Mesenchymal stem cell (in vitro differentiated cells and primary cell): Measurements from ENCODE around the gene AMMECR1. TPM values are rescaled to one million over a fixed set of nuclear protein-coding genes. Genes with fewer than 3 reads are reported as not detected.
A peak's percentile ranks its signal among the peaks of the same experiment; 100 is the strongest.

Source experiments
- DNase-seq: peaks from one replicate; pipeline ENCODE4 v3.0.0-alpha.2; 2013
- H2AFZ ChIP-seq: one replicate; pipeline ENCODE4 v1.6.1; 2013; ENCODE audit warnings: low read depth, mild to moderate bottlenecking, control low read depth, inconsistent platforms, low read length, moderate library complexity
- H2AK5ac ChIP-seq: 2 replicates; pipeline ENCODE4 v1.6.1; 2013; ENCODE audit warnings: low read length, moderate library complexity, mild to moderate bottlenecking, inconsistent platforms; ENCODE audit not compliant: severe bottlenecking
- H2BK120ac ChIP-seq: one replicate; pipeline ENCODE4 v1.6.1; 2013; ENCODE audit warnings: low read depth, mild to moderate bottlenecking, inconsistent platforms, low read length, moderate library complexity
- H2BK12ac ChIP-seq, 2 experiments: one replicate each; pipeline ENCODE4 v1.6.1; 2013; ENCODE audit warnings: inconsistent platforms in 2 of 2, low read length in 2 of 2, mild to moderate bottlenecking in 2 of 2, moderate library complexity in 2 of 2, control low read depth in 1 of 2
- H2BK15ac ChIP-seq: one replicate; pipeline ENCODE4 v1.6.1; 2013; ENCODE audit warnings: mild to moderate bottlenecking, low read depth, inconsistent platforms; ENCODE audit not compliant: poor library complexity, severe bottlenecking
- H2BK5ac ChIP-seq: 2 replicates; pipeline ENCODE4 v1.6.1; 2013; ENCODE audit warnings: low read depth, mild to moderate bottlenecking, low read length, control low read depth, inconsistent platforms; ENCODE audit not compliant: poor library complexity, severe bottlenecking
- H3K14ac ChIP-seq, 2 experiments: one replicate each; pipeline ENCODE4 v1.6.1; 2013; ENCODE audit warnings: inconsistent platforms in 2 of 2, low read length in 2 of 2, control low read depth in 1 of 2, mild to moderate bottlenecking in 1 of 2, moderate library complexity in 1 of 2
- H3K18ac ChIP-seq, 2 experiments: one replicate each; pipeline ENCODE4 v1.6.1; 2013; ENCODE audit warnings: inconsistent platforms in 2 of 2, low read length in 2 of 2, control low read depth in 1 of 2, low read depth in 1 of 2, mild to moderate bottlenecking in 1 of 2
- H3K23ac ChIP-seq, 2 experiments: one replicate each; pipeline ENCODE4 v1.6.1; 2013; ENCODE audit warnings: inconsistent platforms in 2 of 2, low read length in 2 of 2, mild to moderate bottlenecking in 2 of 2, moderate library complexity in 2 of 2, control low read depth in 1 of 2
- H3K27ac ChIP-seq: 2 replicates; pipeline ENCODE4 v1.5.1; 2013; ENCODE audit warnings: mild to moderate bottlenecking, moderate library complexity, low read length, control low read depth, inconsistent platforms; ENCODE audit not compliant: poor library complexity, severe bottlenecking
- H3K27me3 ChIP-seq, 2 experiments: 2 replicates each; pipeline versions ENCODE4 v1.6.1 to v1.7.0; 2013; ENCODE audit warnings: low read length in 2 of 2, mild to moderate bottlenecking in 2 of 2, moderate library complexity in 2 of 2, control low read depth in 1 of 2, inconsistent platforms in 1 of 2; ENCODE audit not compliant: control insufficient read depth in 1 of 2, insufficient read depth in 1 of 2
- H3K36me3 ChIP-seq, 2 experiments: 2 replicates each; pipeline versions ENCODE4 v1.6.1 to v1.7.0; 2013; ENCODE audit warnings: low read length in 2 of 2, control low read depth in 1 of 2, inconsistent platforms in 1 of 2, low read depth in 1 of 2, mild to moderate bottlenecking in 1 of 2; ENCODE audit not compliant: insufficient read depth in 2 of 2, control insufficient read depth in 1 of 2
- H3K4ac ChIP-seq, 2 experiments: one replicate each; pipeline ENCODE4 v1.6.1; 2013; ENCODE audit warnings: inconsistent platforms in 2 of 2, low read length in 2 of 2, mild to moderate bottlenecking in 2 of 2, moderate library complexity in 2 of 2, control low read depth in 1 of 2, low read depth in 1 of 2
- H3K4me1 ChIP-seq: 2 replicates; pipeline ENCODE4 v1.6.1; 2013; ENCODE audit warnings: low read depth, low read length, control low read depth; ENCODE audit not compliant: control insufficient read depth, insufficient read depth
- H3K4me2 ChIP-seq: 2 replicates; pipeline ENCODE4 v1.6.1; 2013; ENCODE audit warnings: low read length, mild to moderate bottlenecking, inconsistent platforms; ENCODE audit not compliant: poor library complexity, severe bottlenecking
- H3K4me3 ChIP-seq, 2 experiments: 2 replicates each; pipeline versions ENCODE4 v1.5.1 to v1.7.0; 2013; ENCODE audit warnings: low read length in 2 of 2, mild to moderate bottlenecking in 2 of 2, control low read depth in 1 of 2, low read depth in 1 of 2; ENCODE audit not compliant: insufficient read depth in 1 of 2
- H3K79me1 ChIP-seq: replicated peaks from 2 replicates; pipeline ENCODE4 v1.6.1; 2013; ENCODE audit warnings: mild to moderate bottlenecking, control low read depth, low read length, inconsistent platforms; ENCODE audit not compliant: poor library complexity, severe bottlenecking
- H3K9ac ChIP-seq: 2 replicates; pipeline ENCODE4 v1.7.0; 2013; ENCODE audit warnings: mild to moderate bottlenecking, low read length, moderate library complexity
- H3K9me3 ChIP-seq: 2 replicates; pipeline ENCODE4 v1.7.0; 2013; ENCODE audit warnings: mild to moderate bottlenecking, low read length; ENCODE audit not compliant: control insufficient read depth
- H4K8ac ChIP-seq: one replicate; pipeline ENCODE4 v1.6.1; 2013; ENCODE audit warnings: inconsistent platforms, mild to moderate bottlenecking, low read length, moderate library complexity
- H4K91ac ChIP-seq: one replicate; pipeline ENCODE4 v1.6.1; 2013; ENCODE audit warnings: mild to moderate bottlenecking, low read length, inconsistent platforms
- WGBS: methylation state at CpG from one replicate; pipeline ENCODE4 v1.1.7; 2013; ENCODE audit warnings: mixed read lengths; 5-methylcytosine and 5-hydroxymethylcytosine counted together
- polyA plus RNA-seq, 2 experiments: library from polyadenylated mRNA; stranded (reverse); fragments of 200-250 nt; gene quantifications; one replicate each; pipeline ENCODE4 v1.2.3, GENCODE V29; 2013

Gene AMMECR1
- polyA plus RNA-seq (2013, experiment 1 of 2): 13.7 TPM
- polyA plus RNA-seq (2013, experiment 2 of 2): 14.4 TPM

GRCh38 chrX:110317820-110318663 is at the start of gene AMMECR1:
AMMECR1 (minus strand) TSS chrX:110318085; CDS start chrX:110318071, 14 bp downstream.
- Histone ChIP-seq H3K4ac (peak within 1 kb of the TSS; percentile 75 to 80), H3K36me3 (no peaks in the 10 kb centered on the region), H3K4me2 (peak within 1 kb of the TSS; percentile 56), H2BK15ac (peak within 1 kb of the TSS; percentile 69), H3K79me1 (no peaks in the 10 kb centered on the region), H2BK120ac (peak within 1 kb of the TSS; percentile 73), H3K9ac (peak within 1 kb of the TSS; percentile 94), H2AFZ (peak within 1 kb of the TSS; percentile 51), H3K14ac (peak within 1 kb of the TSS in 1 of 2 experiments; percentile 94), H3K18ac (peak within 1 kb of the TSS; percentile 81 to 86), H4K8ac (peak within 1 kb of the TSS; percentile 75), H3K27ac (peak within 1 kb of the TSS; percentile 79), H2BK5ac (peak within 1 kb of the TSS; percentile 89), H3K9me3 (no peaks in the 10 kb centered on the region), H3K4me3 (peak within 1 kb of the TSS; percentile 83 to 86), H4K91ac (peak within 1 kb of the TSS; percentile 97), H3K4me1 (peaks cover 2% of the 10 kb centered on the region), H3K27me3 (peaks cover 0 to 9% of the 10 kb centered on the region in 2 experiments), H3K23ac (no peak within 1 kb of the TSS), H2AK5ac (no peak within 1 kb of the TSS), H2BK12ac (peak within 1 kb of the TSS in 1 of 2 experiments; percentile 77)
- DNase-seq: peak; percentile 80
- 1% methylated on average over 18 of the region's 78 CpGs for WGBS

GRCh38 chrX:110363244-110363643 is 45.4 kb upstream of the AMMECR1 start:
- Histone ChIP-seq H3K27ac (no peak overlapping the region), H3K18ac (no peak overlapping the region), H3K4me2 (no peak overlapping the region), H2AK5ac (no peak overlapping the region), H3K4me3 (no peak overlapping the region), H2BK120ac (no peak overlapping the region), H2BK5ac (no peak overlapping the region), H3K27me3 (peaks cover 0 to 30% of the 10 kb centered on the region in 2 experiments), H3K9ac (no peak overlapping the region), H3K9me3 (no peaks in the 10 kb centered on the region), H3K36me3 (no peaks in the 10 kb centered on the region), H2BK12ac (no peak overlapping the region), H3K14ac (no peak overlapping the region), H3K79me1 (no peaks in the 10 kb centered on the region), H3K23ac (no peak overlapping the region), H3K4me1 (no peaks in the 10 kb centered on the region), H3K4ac (no peak overlapping the region), H2BK15ac (no peak overlapping the region), H2AFZ (no peak overlapping the region), H4K8ac (no peak overlapping the region), H4K91ac (no peak overlapping the region)
- WGBS: no CpG with 5 or more reads among the region's 1 CpG
- DNase-seq: no peak

GRCh38 chrX:110359273-110359672 is 41.4 kb upstream of the AMMECR1 start:
- WGBS: no CpG with 5 or more reads among the region's 1 CpG
- H3K23ac ChIP-seq: no peak overlapping the region
- no peak overlapping the region for H3K18ac ChIP-seq
- H3K4me1 ChIP-seq: no peaks in the 10 kb centered on the region
- H3K79me1 ChIP-seq: no peaks in the 10 kb centered on the region
- no peak overlapping the region for H2BK12ac ChIP-seq
- no peak overlapping the region for H2AK5ac ChIP-seq
- H3K4me3 ChIP-seq: no peak overlapping the region
- no peak overlapping the region for H2AFZ ChIP-seq
- no peak overlapping the region for H4K8ac ChIP-seq
- H3K27ac ChIP-seq: no peak overlapping the region
- H3K36me3 ChIP-seq: no peaks in the 10 kb centered on the region
- H2BK120ac ChIP-seq: no peak overlapping the region
- peaks cover 0 to 12% of the 10 kb centered on the region in 2 experiments for H3K27me3 ChIP-seq
- H2BK15ac ChIP-seq: no peak overlapping the region
- no peak overlapping the region for H2BK5ac ChIP-seq
- H3K9me3 ChIP-seq: no peaks in the 10 kb centered on the region
- no peak for DNase-seq
- no peak overlapping the region for H3K4ac ChIP-seq
- no peak overlapping the region for H3K9ac ChIP-seq
- no peak overlapping the region for H3K14ac ChIP-seq
- no peak overlapping the region for H3K4me2 ChIP-seq
- no peak overlapping the region for H4K91ac ChIP-seq

GRCh38 chrX:110358548-110358947 is 40.7 kb upstream of the AMMECR1 start, which contains the start of gene RTL9:
RTL9 (plus strand) TSS chrX:110358848; CDS start chrX:110450618, 91,770 bp downstream.
- H3K4me3 ChIP-seq: no peak within 1 kb of the TSS
- no peak within 1 kb of the TSS for H2BK12ac ChIP-seq
- no peak within 1 kb of the TSS for H2AFZ ChIP-seq
- no peak within 1 kb of the TSS for H3K4ac ChIP-seq
- H3K4me1 ChIP-seq: no peaks in the 10 kb centered on the region
- peaks cover 0 to 12% of the 10 kb centered on the region in 2 experiments for H3K27me3 ChIP-seq
- no peak within 1 kb of the TSS for H2BK15ac ChIP-seq
- H2BK120ac ChIP-seq: no peak within 1 kb of the TSS
- H3K9ac ChIP-seq: no peak within 1 kb of the TSS
- DNase-seq: no peak
- H3K14ac ChIP-seq: no peak within 1 kb of the TSS
- H2AK5ac ChIP-seq: no peak within 1 kb of the TSS
- H4K91ac ChIP-seq: no peak within 1 kb of the TSS
- H4K8ac ChIP-seq: no peak within 1 kb of the TSS
- no peaks in the 10 kb centered on the region for H3K36me3 ChIP-seq
- H3K4me2 ChIP-seq: no peak within 1 kb of the TSS
- no peak within 1 kb of the TSS for H3K18ac ChIP-seq
- no peak within 1 kb of the TSS for H2BK5ac ChIP-seq
- H3K27ac ChIP-seq: no peak within 1 kb of the TSS
- no peaks in the 10 kb centered on the region for H3K79me1 ChIP-seq
- no peaks in the 10 kb centered on the region for H3K9me3 ChIP-seq
- no peak within 1 kb of the TSS for H3K23ac ChIP-seq
- WGBS: 90% methylated on average over 2 of the region's 2 CpGs
